ENCODE measurements around the gene WSCD1.

- no peak for TF ChIP-seq ZBTB44 (tag by site-specific recombination; IDR thresholded peaks at IDR 0.05)
- no peak for TF ChIP-seq ZNF416 (tag by site-specific recombination; IDR thresholded peaks at IDR 0.05)
- no peak for TF ChIP-seq CTCF (tag by site-specific recombination; IDR thresholded peaks at IDR 0.05)
- TF ChIP-seq ZNF692 (tag by site-specific recombination; IDR thresholded peaks at IDR 0.05): no peak
- TF ChIP-seq ZNF274 (IDR thresholded peaks at IDR 0.05; ENCODE audit: low read length): no peak
- TF ChIP-seq ZNF274 (tag by site-specific recombination; IDR thresholded peaks at IDR 0.05; ENCODE audit: borderline replicate concordance): no peak
- no peak for TF ChIP-seq ZNF155 (tag by site-specific recombination; IDR thresholded peaks at IDR 0.05)
- TF ChIP-seq ELK4 (IDR thresholded peaks at IDR 0.05; ENCODE audit: borderline replicate concordance, low read depth, low read length): no peak
- no peak for TF ChIP-seq REST (tag by site-specific recombination; IDR thresholded peaks at IDR 0.05)
Measured at GRCh38 chr17:6107791-6108190, 37.6 kb downstream of the WSCD1 start.

Measured in HEK293 (cell line).